Body of pancreas (tissue), 4 donors: Measurements from ENCODE around the gene NR2F2.

ENCODE experiments used
- POLR2A ChIP-seq, 3 donors: fragments of 450-650 bp; IDR thresholded peaks; one replicate each; pipeline ENCODE4 v1.6.1; 2016; ENCODE audit warnings: antibody characterized with exemption in 3 of 3, mild to moderate bottlenecking in 2 of 3
- TF ChIP-seq, protein P1 (sequence below), 7 experiments: fragments of 450-650 bp in 4 of 7; fragments of 200-600 bp in 3 of 7; sonication (generic) in 3 of 7; IDR thresholded peaks; one replicate each; pipeline ENCODE4 v1.5.1; 2016 to 2019; ENCODE audit warnings: antibody characterized with exemption in 7 of 7

DNA sequence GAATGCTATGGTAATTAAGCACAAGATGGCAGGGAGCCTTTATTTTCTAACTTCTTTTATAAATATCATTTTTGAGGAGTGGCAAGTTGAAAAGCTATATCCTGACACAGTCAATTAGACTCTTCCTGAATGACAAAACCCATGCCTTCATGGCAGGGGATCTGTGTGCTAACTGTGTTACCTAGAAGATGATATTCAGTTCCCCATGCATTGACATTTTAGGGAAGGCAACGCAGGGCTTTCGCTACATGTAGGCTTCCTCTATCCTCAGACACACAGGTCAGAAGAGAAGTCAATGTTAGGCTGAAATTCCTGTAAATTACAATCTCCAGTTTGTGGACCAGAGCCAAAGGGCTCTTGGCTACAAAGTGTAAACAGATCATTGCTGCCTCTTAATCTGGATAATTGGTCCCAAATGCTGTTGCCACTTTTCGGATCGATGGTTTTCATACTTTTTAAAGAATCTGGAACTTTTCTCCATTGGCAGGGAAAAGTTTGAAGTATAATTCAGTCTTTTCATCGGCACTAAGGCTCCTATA, 22.6 kb upstream of the NR2F2 start:
- TF ChIP-seq, protein P1, sequence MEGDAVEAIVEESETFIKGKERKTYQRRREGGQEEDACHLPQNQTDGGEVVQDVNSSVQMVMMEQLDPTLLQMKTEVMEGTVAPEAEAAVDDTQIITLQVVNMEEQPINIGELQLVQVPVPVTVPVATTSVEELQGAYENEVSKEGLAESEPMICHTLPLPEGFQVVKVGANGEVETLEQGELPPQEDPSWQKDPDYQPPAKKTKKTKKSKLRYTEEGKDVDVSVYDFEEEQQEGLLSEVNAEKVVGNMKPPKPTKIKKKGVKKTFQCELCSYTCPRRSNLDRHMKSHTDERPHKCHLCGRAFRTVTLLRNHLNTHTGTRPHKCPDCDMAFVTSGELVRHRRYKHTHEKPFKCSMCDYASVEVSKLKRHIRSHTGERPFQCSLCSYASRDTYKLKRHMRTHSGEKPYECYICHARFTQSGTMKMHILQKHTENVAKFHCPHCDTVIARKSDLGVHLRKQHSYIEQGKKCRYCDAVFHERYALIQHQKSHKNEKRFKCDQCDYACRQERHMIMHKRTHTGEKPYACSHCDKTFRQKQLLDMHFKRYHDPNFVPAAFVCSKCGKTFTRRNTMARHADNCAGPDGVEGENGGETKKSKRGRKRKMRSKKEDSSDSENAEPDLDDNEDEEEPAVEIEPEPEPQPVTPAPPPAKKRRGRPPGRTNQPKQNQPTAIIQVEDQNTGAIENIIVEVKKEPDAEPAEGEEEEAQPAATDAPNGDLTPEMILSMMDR (IDR thresholded peaks at IDR 0.05) = no peak
- no peak for TF ChIP-seq POLR2A (IDR thresholded peaks at IDR 0.05)
